ACC112 (cell line): Measurements from ENCODE around the gene SPTB.

Source experiments
- H2AFZ ChIP-seq: fragments of 200-600 bp; sonication (generic); one replicate; pipeline ENCODE4 v1.6.0; 2017; ENCODE audit warnings: antibody characterized with exemption, low read length; ENCODE audit not compliant: unreplicated experiment
- H3K27ac ChIP-seq: fragments of 200-600 bp; sonication (generic); 2 replicates; pipeline ENCODE4 v1.5.1; 2014; ENCODE audit warnings: low read depth, mild to moderate bottlenecking, antibody characterized with exemption, low read length, moderate library complexity
- H3K27me3 ChIP-seq: fragments of 200-600 bp; sonication (generic); 2 replicates; pipeline ENCODE4 v1.6.1; 2014; ENCODE audit warnings: mild to moderate bottlenecking, antibody characterized with exemption, low read length, moderate library complexity, mixed read lengths; ENCODE audit not compliant: insufficient read depth
- H3K36me3 ChIP-seq: fragments of 200-600 bp; sonication (generic); 2 replicates; pipeline ENCODE4 v1.6.1; 2016; ENCODE audit warnings: mild to moderate bottlenecking, antibody characterized with exemption, low read length, moderate library complexity, mixed read lengths; ENCODE audit not compliant: insufficient read depth
- H3K4me1 ChIP-seq: fragments of 200-600 bp; sonication (generic); one replicate; pipeline ENCODE4 v1.6.1; 2016; ENCODE audit warnings: low read length, mixed read lengths; ENCODE audit not compliant: insufficient read depth, unreplicated experiment, control insufficient read depth
- H3K4me3 ChIP-seq: fragments of 200-600 bp; sonication (generic); 2 replicates; pipeline ENCODE4 v1.5.1; 2014; ENCODE audit warnings: mild to moderate bottlenecking, low read depth, low read length
- H3K79me2 ChIP-seq: fragments of 200-600 bp; sonication (generic); one replicate; pipeline ENCODE4 v1.6.0; 2016; ENCODE audit warnings: low read length; ENCODE audit not compliant: control insufficient read depth, unreplicated experiment, insufficient read depth

SPTB gene

DNA sequence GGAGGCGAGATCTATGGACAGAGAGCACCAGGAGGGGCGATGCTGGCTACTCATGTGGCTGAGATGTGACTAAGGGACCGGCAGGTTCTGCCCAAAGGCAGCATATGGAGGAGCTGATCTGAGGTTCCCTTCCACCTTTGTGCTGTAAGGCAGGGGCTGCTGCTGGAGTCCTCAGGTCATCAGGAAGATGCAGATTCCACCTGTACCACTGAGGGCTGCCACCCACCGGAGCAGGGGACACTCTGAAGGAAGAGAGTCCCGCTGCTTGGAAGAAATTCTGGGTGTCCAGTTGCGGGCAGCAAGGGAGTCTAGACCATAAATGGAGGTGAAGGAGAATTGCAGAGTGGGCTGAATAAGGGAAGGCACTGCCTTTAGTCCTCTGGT, 120.2 kb downstream of the SPTB start:
- Histone ChIP-seq H3K79me2 (no peaks in the 10 kb centered on the region), H3K4me3 (no peak overlapping the region), H2AFZ (no peak overlapping the region), H3K4me1 (peaks cover 22% of the 10 kb centered on the region), H3K27me3 (peaks cover 25% of the 10 kb centered on the region), H3K36me3 (no peaks in the 10 kb centered on the region), H3K27ac (no peak overlapping the region)

DNA sequence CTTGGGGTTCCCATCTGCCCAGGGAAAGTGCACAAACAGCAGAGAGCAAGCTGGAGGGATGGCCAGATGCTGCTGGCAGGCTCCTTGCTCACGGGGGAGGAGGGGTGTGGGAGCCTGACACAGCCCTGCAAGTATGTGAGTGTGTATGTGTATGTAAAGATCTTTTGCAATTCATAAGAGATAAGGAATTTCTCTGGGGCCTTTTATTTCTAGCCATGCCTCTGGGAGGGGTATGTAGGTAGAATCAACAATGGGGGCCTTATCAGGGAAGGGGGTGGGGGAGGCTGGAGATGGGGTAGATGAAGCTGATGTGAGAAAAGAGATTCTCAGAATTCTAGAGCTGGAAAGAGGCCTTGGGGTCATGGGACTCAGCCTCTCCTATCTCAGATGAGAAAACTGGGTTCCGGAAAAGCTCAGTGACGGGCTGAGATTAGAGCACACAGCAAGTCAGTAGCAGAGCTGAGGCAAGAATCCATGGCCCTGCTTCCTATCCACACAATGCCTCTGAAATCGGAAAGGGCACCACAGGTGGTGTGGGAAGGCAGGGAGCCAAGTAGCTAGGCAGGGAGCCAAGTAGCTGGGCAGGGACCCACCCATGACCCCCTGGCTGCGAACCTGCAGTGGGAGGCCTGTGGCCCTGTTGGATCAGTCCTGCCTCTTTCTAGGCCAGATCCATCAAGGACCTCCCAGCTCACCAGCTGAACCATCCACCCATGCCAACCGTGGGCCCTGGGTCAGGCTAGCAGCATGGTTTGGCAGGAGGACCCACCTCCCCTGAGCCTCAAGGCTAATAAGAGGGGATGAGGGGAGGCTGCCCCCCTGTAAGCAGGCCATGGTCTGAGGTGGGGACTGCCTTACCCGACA, 120.8 kb downstream of the SPTB start:
- H3K36me3 ChIP-seq: no peaks in the 10 kb centered on the region
- H3K79me2 ChIP-seq: no peaks in the 10 kb centered on the region
- peaks cover 31% of the 10 kb centered on the region for H3K27me3 ChIP-seq
- no peak overlapping the region for H2AFZ ChIP-seq
- no peak overlapping the region for H3K4me3 ChIP-seq
- peaks cover 22% of the 10 kb centered on the region for H3K4me1 ChIP-seq
- H3K27ac ChIP-seq: no peak overlapping the region

GRCh38 chr14:64758025-64758521, 121.6 kb downstream of the SPTB start:
- Histone ChIP-seq H3K4me1 (peaks cover 22% of the 10 kb centered on the region), H3K79me2 (no peaks in the 10 kb centered on the region), H3K36me3 (no peaks in the 10 kb centered on the region), H3K4me3 (no peak overlapping the region), H3K27me3 (peaks cover 33% of the 10 kb centered on the region), H3K27ac (no peak overlapping the region), H2AFZ (no peak overlapping the region)

DNA sequence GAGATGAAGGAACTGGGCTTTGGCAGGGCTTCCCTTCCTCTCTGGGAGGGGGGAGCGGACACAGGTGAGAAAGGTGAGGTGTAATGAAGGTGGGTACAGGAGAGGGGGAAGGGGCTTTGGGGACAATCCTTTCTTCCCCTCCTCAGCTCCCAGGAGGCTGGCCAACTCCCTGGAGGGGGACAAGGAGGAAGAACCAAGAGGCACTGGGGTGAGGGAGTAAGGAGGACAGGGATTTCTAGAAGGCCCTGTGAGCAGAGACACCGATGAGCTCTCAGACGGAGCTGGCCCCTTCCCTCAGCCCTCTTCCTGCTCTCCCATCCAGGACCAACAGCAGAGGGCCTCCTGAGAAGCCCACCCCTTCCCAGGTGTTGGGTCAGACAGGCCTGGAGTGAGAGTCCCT, 122.1 kb downstream of the SPTB start:
- Histone ChIP-seq H3K27me3 (peaks cover 33% of the 10 kb centered on the region), H3K4me3 (no peak overlapping the region), H3K4me1 (peaks cover 22% of the 10 kb centered on the region), H3K36me3 (no peaks in the 10 kb centered on the region), H3K27ac (no peak overlapping the region), H3K79me2 (no peaks in the 10 kb centered on the region), H2AFZ (no peak overlapping the region)

GRCh38 chr14:64756712-64757111, 123.0 kb downstream of the SPTB start:
- H3K4me3 ChIP-seq: no peak overlapping the region
- H3K27ac ChIP-seq: no peak overlapping the region
- no peaks in the 10 kb centered on the region for H3K36me3 ChIP-seq
- no peaks in the 10 kb centered on the region for H3K79me2 ChIP-seq
- no peak overlapping the region for H2AFZ ChIP-seq
- peaks cover 33% of the 10 kb centered on the region for H3K27me3 ChIP-seq
- peaks cover 14% of the 10 kb centered on the region for H3K4me1 ChIP-seq

- H3K4me3 ChIP-seq: no peak overlapping the region
- H3K27ac ChIP-seq: no peak overlapping the region
- H3K4me1 ChIP-seq: peaks cover 11% of the 10 kb centered on the region
- H2AFZ ChIP-seq: no peak overlapping the region
- H3K79me2 ChIP-seq: no peaks in the 10 kb centered on the region
- no peaks in the 10 kb centered on the region for H3K36me3 ChIP-seq
- peaks cover 27% of the 10 kb centered on the region for H3K27me3 ChIP-seq
Observed at GRCh38 chr14:64755781-64756221, 123.9 kb downstream of the SPTB start.

- peaks cover 11% of the 10 kb centered on the region for H3K4me1 ChIP-seq
- H3K4me3 ChIP-seq: no peak overlapping the region
- H3K27me3 ChIP-seq: peaks cover 22% of the 10 kb centered on the region
- H3K27ac ChIP-seq: no peak overlapping the region
- H3K36me3 ChIP-seq: no peaks in the 10 kb centered on the region
- no peaks in the 10 kb centered on the region for H3K79me2 ChIP-seq
- no peak overlapping the region for H2AFZ ChIP-seq
Observed at GRCh38 chr14:64754685-64755084, 125.0 kb downstream of the SPTB start.

GRCh38 chr14:64753999-64754398, 125.7 kb downstream of the SPTB start:
- Histone ChIP-seq H3K4me3 (no peak overlapping the region), H3K27ac (no peak overlapping the region)

GRCh38 chr14:64753374-64753773, 126.3 kb downstream of the SPTB start:
- Histone ChIP-seq H3K4me3 (no peak overlapping the region), H3K36me3 (no peaks in the 10 kb centered on the region), H3K27me3 (peaks cover 22% of the 10 kb centered on the region), H3K79me2 (no peaks in the 10 kb centered on the region), H2AFZ (no peak overlapping the region), H3K27ac (no peak overlapping the region), H3K4me1 (peaks cover 4% of the 10 kb centered on the region)

More at GRCh38 chr14:64753999-64754398, 125.7 kb downstream of the SPTB start:
- Histone ChIP-seq H3K4me1 (peaks cover 10% of the 10 kb centered on the region), H3K36me3 (no peaks in the 10 kb centered on the region), H2AFZ (no peak overlapping the region), H3K27me3 (peaks cover 22% of the 10 kb centered on the region), H3K79me2 (no peaks in the 10 kb centered on the region)

GRCh38 chr14:64752909-64753308, 126.8 kb downstream of the SPTB start:
- Histone ChIP-seq H3K36me3 (no peaks in the 10 kb centered on the region), H3K27me3 (peaks cover 22% of the 10 kb centered on the region), H3K27ac (no peak overlapping the region), H3K79me2 (no peaks in the 10 kb centered on the region), H3K4me3 (no peak overlapping the region), H3K4me1 (no peaks in the 10 kb centered on the region), H2AFZ (no peak overlapping the region)
